Stimulated activated CD4-positive, alpha-beta T cell treated with anti-CD3 and anti-CD28 coated beads, Interleukin-1b, Interleukin-23, amount 100 ng/mL, for 1 hour (primary cell): ENCODE results near the gene HUWE1.
"Not testable (repeated sequence)": the region's sequence is repeated elsewhere in the genome, so short reads cannot be mapped to it uniquely, and the experiment has no call there.

ENCODE experiments used
- DNase-seq, 2 donors: peaks; one replicate each; pipeline ENCODE4 v3.0.0-alpha.2; 2020; ENCODE audit warnings: low read depth in 2 of 2

The HUWE1 gene

DNA sequence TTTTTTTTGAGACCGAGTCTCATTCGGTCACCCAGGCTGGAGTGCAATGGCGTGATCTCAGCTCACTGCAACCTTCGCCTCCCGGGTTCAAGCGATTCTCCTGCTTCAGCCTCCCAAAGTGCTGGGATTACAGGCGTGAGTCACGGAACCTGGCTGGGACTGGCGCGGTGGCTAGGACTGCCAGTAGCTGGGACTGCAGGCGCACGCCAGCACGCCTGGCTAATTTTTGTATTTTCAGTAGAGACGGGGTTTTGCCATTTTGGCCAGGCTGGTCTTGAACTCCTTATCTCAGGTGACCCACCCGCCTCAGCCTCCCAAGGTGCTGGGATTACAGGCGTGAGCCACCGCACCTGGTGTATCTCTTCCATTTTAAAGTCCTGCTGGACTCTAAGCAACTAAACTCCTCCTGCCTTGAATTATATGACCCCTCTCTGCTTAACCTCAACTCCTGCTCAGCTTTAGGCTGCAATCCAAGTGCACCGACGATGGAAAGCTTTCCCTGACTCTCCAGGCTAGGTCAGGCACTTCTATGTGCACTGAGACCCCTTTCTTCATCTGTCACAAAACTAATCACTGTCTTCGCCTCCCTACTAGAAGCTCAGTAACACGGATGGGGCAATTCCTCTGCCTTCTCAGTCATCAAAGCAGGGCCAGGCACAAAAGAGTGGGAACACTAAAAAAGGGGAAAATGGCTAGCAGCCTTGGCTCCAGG, 155.1 kb downstream of the HUWE1 start:
- not testable (repeated sequence) for DNase-seq

- DNase-seq: no peak
Observed at GRCh38 chrX:53526999-53527398, 159.5 kb downstream of the HUWE1 start.

GRCh38 chrX:53511322-53511721, 175.2 kb downstream of the HUWE1 start:
- no peak for DNase-seq

DNA sequence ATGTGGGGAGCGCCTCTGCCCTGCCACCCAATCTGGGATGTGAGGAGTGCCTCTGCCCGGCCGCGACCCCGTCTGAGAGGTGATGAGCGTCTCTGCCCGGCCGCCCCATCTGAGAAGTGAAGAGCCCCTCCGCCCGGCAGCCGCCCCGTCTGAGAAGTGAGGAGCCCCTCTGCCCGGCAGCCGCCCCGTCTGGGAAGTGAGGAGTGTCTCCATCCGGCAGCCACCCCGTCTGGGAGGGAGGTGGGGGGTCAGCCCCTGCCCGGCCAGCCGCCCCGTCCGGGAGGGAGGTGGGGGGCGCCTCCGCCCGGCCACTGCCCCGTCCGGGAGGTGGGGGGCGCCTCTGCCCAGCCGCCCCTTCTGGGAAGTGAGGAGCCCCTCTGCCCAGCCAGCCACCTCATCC, 182.5 kb downstream of the HUWE1 start:
- DNase-seq: not testable (repeated sequence)

GRCh38 chrX:53494436-53494835, 192.1 kb downstream of the HUWE1 start:
- DNase-seq: no peak

- DNase-seq: no peak
Observed at GRCh38 chrX:53486285-53486684, 200.2 kb downstream of the HUWE1 start.

GRCh38 chrX:53483838-53484405, 202.6 kb downstream of the HUWE1 start:
- DNase-seq: no peak

DNA sequence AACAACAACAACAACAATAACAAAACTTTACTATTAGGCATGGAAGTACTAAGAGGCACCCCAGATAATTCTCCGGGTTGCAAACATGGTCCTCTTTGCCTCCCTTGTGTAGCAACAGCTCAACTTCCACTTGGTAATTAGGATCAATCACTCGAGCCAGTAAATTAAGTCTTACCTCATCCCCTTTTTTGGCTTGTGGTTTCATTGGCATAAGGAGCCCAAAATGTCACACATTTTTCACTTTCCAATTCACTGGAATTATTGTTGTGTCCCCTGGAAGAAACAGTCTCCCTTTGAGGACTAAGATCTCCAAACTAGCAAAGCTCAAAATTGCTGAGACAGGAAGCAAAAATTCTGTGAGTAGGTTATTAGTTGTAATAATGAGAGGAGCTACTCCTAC, 203.1 kb downstream of the HUWE1 start:
- no peak for DNase-seq
